Measurements from ENCODE around the gene DES.

DNA sequence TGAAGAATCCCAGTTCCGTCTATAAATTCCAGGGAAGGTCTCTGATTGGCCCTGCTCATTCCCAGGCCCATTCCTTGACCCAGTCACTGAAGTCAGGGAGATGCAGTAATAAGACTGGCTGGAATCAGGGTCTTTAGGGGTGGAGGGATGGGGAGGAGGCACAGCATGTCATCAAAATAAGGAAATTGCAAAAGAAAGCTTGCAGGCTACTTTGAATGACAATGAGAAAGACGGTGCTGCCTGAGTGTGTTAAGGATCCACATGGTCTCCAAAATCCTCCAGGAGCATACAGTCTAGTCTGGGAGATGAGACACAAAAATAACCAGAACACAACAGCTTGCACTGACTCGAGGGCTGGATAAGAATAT, 2.0 kb upstream of the DES start:
- TF ChIP-seq, protein P1, sequence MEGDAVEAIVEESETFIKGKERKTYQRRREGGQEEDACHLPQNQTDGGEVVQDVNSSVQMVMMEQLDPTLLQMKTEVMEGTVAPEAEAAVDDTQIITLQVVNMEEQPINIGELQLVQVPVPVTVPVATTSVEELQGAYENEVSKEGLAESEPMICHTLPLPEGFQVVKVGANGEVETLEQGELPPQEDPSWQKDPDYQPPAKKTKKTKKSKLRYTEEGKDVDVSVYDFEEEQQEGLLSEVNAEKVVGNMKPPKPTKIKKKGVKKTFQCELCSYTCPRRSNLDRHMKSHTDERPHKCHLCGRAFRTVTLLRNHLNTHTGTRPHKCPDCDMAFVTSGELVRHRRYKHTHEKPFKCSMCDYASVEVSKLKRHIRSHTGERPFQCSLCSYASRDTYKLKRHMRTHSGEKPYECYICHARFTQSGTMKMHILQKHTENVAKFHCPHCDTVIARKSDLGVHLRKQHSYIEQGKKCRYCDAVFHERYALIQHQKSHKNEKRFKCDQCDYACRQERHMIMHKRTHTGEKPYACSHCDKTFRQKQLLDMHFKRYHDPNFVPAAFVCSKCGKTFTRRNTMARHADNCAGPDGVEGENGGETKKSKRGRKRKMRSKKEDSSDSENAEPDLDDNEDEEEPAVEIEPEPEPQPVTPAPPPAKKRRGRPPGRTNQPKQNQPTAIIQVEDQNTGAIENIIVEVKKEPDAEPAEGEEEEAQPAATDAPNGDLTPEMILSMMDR (conservative IDR thresholded peaks at IDR 0.05; ENCODE audit: low read depth, low read length): no peak
- TF ChIP-seq EZH2 (IDR thresholded peaks at IDR 0.05; ENCODE audit: low read length, unreplicated experiment): no peak
- no peak for TF ChIP-seq EZH2phosphoT487 (IDR thresholded peaks at IDR 0.05; ENCODE audit: borderline replicate concordance, low read length)
